Panc1 (cell line): ENCODE data around the gene LMOD1. TPM values are rescaled to one million over a fixed set of nuclear protein-coding genes. Genes with fewer than 3 reads are reported as not detected.

Experiments
- ATAC-seq: fragments of 200-7000 bp; cut with Tn5 transposase; 2 replicates; pipeline ENCODE4 v1.9.1; 2020; ENCODE audit warnings: mild to moderate bottlenecking, moderate library complexity
- BruUV-seq: library from RNA; stranded (reverse); fragments of 400-500 nt; replicated peaks from 2 replicates; lab custom pipeline; 2021; lab: Mats Ljungman, UMichigan
- CTCF ChIA-PET: fragments of 300-600 bp; sonication (Branson Sonifier 250); formaldehyde crosslinking; loops from one replicate; lab custom pipeline; 2022; ENCODE audit warnings: antibody characterized with exemption; lab: Charles Lee
- POLR2A ChIA-PET: fragments of 300-600 bp; sonication (Branson Sonifier 250); formaldehyde crosslinking; loops from one replicate; lab custom pipeline; 2022; ENCODE audit warnings: antibody characterized with exemption; lab: Charles Lee
- DNase-seq: peaks from one replicate; pipeline ENCODE4 v3.0.0-alpha.2; 2010; ENCODE audit warnings: low read depth, low spot score
- H3K27ac ChIP-seq: 2 replicates; pipeline ENCODE4 v1.5.1; 2011; ENCODE audit warnings: mild to moderate bottlenecking, low read length, inconsistent platforms
- H3K27me3 ChIP-seq: fragments of 200-500 bp; sonication (Bioruptor generic); 2 replicates; pipeline ENCODE4 v1.6.0; 2014; ENCODE audit warnings: low read length, inconsistent platforms; ENCODE audit not compliant: control insufficient read depth, insufficient read depth
- H3K36me3 ChIP-seq: fragments of 200-500 bp; sonication (Bioruptor generic); 2 replicates; pipeline ENCODE4 v1.5.1; 2014; ENCODE audit warnings: inconsistent platforms, mild to moderate bottlenecking, low read length, moderate library complexity; ENCODE audit not compliant: control insufficient read depth, insufficient read depth
- H3K4me1 ChIP-seq: 2 replicates; pipeline ENCODE4 v1.5.1; 2011; ENCODE audit warnings: inconsistent platforms, mild to moderate bottlenecking, low read length, moderate library complexity; ENCODE audit not compliant: control insufficient read depth, insufficient read depth
- H3K4me3 ChIP-seq, 2 experiments: 2 replicates each; pipeline ENCODE4 v1.5.1; 2011 to 2012; ENCODE audit warnings: low read depth in 2 of 2, low read length in 2 of 2, mild to moderate bottlenecking in 2 of 2, inconsistent platforms in 1 of 2, moderate library complexity in 1 of 2
- H3K9me3 ChIP-seq: fragments of 200-500 bp; sonication (Bioruptor generic); 2 replicates; pipeline ENCODE4 v1.5.1; 2014; ENCODE audit warnings: low read depth, mild to moderate bottlenecking, inconsistent platforms, low read length, moderate library complexity; ENCODE audit not compliant: control insufficient read depth, insufficient read depth
- CTCF ChIP-seq: fragments of 450-650 bp; IDR thresholded peaks from 2 replicates; pipeline ENCODE4 v1.5.1; 2017; ENCODE audit warnings: mild to moderate bottlenecking
- POLR2AphosphoS5 ChIP-seq: IDR thresholded peaks from 2 replicates; pipeline ENCODE4 v1.6.1; 2012; ENCODE audit warnings: mild to moderate bottlenecking, low read depth, low read length, moderate library complexity
- REST ChIP-seq, 2 experiments: IDR thresholded peaks; 2 replicates each; pipeline ENCODE4 v1.6.1; 2011 to 2012; ENCODE audit warnings: low read depth in 2 of 2, control low read depth in 1 of 2, low read length in 1 of 2, mild to moderate bottlenecking in 1 of 2, moderate library complexity in 1 of 2; ENCODE audit not compliant: insufficient read depth in 1 of 2
- SIN3A ChIP-seq: IDR thresholded peaks from 2 replicates; pipeline ENCODE4 v1.6.1; 2012; ENCODE audit warnings: low read depth, mild to moderate bottlenecking, low read length, moderate library complexity, borderline replicate concordance; ENCODE audit not compliant: insufficient read depth
- TCF7L2 ChIP-seq: IDR thresholded peaks from 2 replicates; pipeline ENCODE4 v1.6.1; 2011; ENCODE audit warnings: mild to moderate bottlenecking, low read depth, low read length, inconsistent platforms
- in situ Hi-C: cut with HindIII; loops from 2 replicates; pipeline ENCODE4 v1.10.0; 2016; ENCODE audit warnings: low sequenced_read_pairs, low pct_unique_long_range_greater_than_20kb
- intact Hi-C: fragments of 100-400 bp; cut with micrococcal nuclease; formaldehyde crosslinking; loops from one replicate; pipeline ENCODE4 v1.10.0; 2022; ENCODE audit not compliant: unreplicated experiment
- total RNA-seq: library from RNA; stranded (reverse); gene quantifications from one replicate; pipeline ENCODE4 v1.2.1, GENCODE V29; 2021; ENCODE audit not compliant: unreplicated experiment

The LMOD1 gene
- total RNA-seq, 1 experiment from 2014 or later, result 0.13 TPM

GRCh38 chr1:201982623-201983379 lies 36.5 kb upstream of the LMOD1 start, which contains the start of gene RNPEP:
Gene RNPEP (plus strand): TSS chr1:201982648. CDS start chr1:201982667, 19 bp downstream.
- TF ChIP-seq SIN3A, result 0 out of 2 replicates have a peak, but pooled peaks have one; percentile 49
- TF ChIP-seq TCF7L2, result peak; percentile 3; the same call in 1 of the 2 replicates
- TF ChIP-seq REST (IDR thresholded peaks at IDR 0.05; ENCODE audit: insufficient read depth in 1 of 2, low read depth in 2 of 2, low read length in 1 of 2), result no peak
- TF ChIP-seq POLR2AphosphoS5, result peak; percentile 64
- in situ Hi-C loops, result no loop called here

GRCh38 chr1:201982082-201982622 lies 35.8 kb upstream of the LMOD1 start:
- peak; percentile 63 for ATAC-seq
- no TSS peak for BruUV-seq
- Histone ChIP-seq H3K27me3 (no peaks in the 10 kb centered on the region), H3K36me3 (no peaks in the 10 kb centered on the region), H3K27ac (peak overlapping the region; percentile 62), H3K4me1 (peaks cover 8% of the 10 kb centered on the region), H3K4me3 (peak overlapping the region; percentile 74 to 76), H3K9me3 (no peaks in the 10 kb centered on the region)
- CTCF ChIA-PET, result no interaction called here
- intact Hi-C loops, result no loop called here
- POLR2A ChIA-PET, result no interaction called here
- DNase-seq, result no peak
- in situ Hi-C loops, result no loop called here
- TF ChIP-seq SIN3A (no peak), POLR2AphosphoS5 (0 out of 2 replicates have a peak, but pooled peaks have one; percentile 7), TCF7L2 (0 out of 2 replicates have a peak, but pooled peaks have one; percentile 4), CTCF (no peak)

More at GRCh38 chr1:201982623-201983379, 36.5 kb upstream of the LMOD1 start, which contains the start of gene RNPEP:
- H3K27me3 ChIP-seq, result no peaks in the 10 kb centered on the region
- H3K27ac ChIP-seq, result peak within 1 kb of the TSS; percentile 94
- BruUV-seq, result no TSS peak
- H3K4me1 ChIP-seq, result peaks cover 8% of the 10 kb centered on the region
- H3K4me3 ChIP-seq, result peak within 1 kb of the TSS; percentile 74 to 76
- ATAC-seq, result peak; percentile 91
- no peaks in the 10 kb centered on the region for H3K9me3 ChIP-seq
- no peak for DNase-seq
- ChIA-PET POLR2A (interaction anchor here (0.5 kb wide), 1 partner anchor 31 kb away, joined by 3 read pairs; no protein-coding TSS in a partner anchor), CTCF (interaction anchor here (0.6 kb wide), 1 partner anchor 28 kb away, joined by 6 read pairs; no protein-coding TSS in a partner anchor)
- intact Hi-C loops, result no loop called here
- no peaks in the 10 kb centered on the region for H3K36me3 ChIP-seq
